H1 (cell line): ENCODE data around the gene NDRG4. TPM values are rescaled to one million over a fixed set of nuclear protein-coding genes. Genes with fewer than 3 reads are reported as not detected.

Source experiments
- CTCF ChIA-PET: fragments of 300-600 bp; sonication (Branson Sonifier 250); formaldehyde crosslinking; loops from one replicate; lab custom pipeline; 2021; ENCODE audit not compliant: partially characterized antibody; lab: Charles Lee
- POLR2A ChIA-PET: fragments of 300-600 bp; sonication (Branson Sonifier 250); formaldehyde crosslinking; loops from one replicate; lab custom pipeline; 2021; ENCODE audit warnings: inconsistent platforms; ENCODE audit not compliant: partially characterized antibody; lab: Charles Lee
- DNase-seq, 2 experiments: peaks; one replicate each; pipeline versions ENCODE4 v3.0.0 to v3.0.0-alpha.2; 2010 to 2022; ENCODE audit warnings: low spot score in 2 of 2, low read depth in 1 of 2, mixed read lengths in 1 of 2
- FAIRE-seq: peaks from 2 replicates; lab custom pipeline; 2011; peaks lifted over from hg19 to GRCh38; lab: Jason Lieb, UNC
- H2AFZ ChIP-seq: 2 replicates; pipeline ENCODE4 v1.8.1; 2012; ENCODE audit warnings: low read length, inconsistent platforms
- H2AK5ac ChIP-seq: 2 replicates; pipeline ENCODE4 v1.6.1; 2013; ENCODE audit warnings: low read depth, low read length
- H2BK120ac ChIP-seq: replicated peaks from 2 replicates; pipeline ENCODE3; 2013; ENCODE audit warnings: low read depth, low read length, inconsistent platforms
- H2BK12ac ChIP-seq: 2 replicates; pipeline ENCODE4 v1.6.1; 2013; ENCODE audit warnings: low read depth, low read length
- H2BK15ac ChIP-seq: 2 replicates; pipeline ENCODE4 v1.6.1; 2013; ENCODE audit warnings: low read length
- H2BK20ac ChIP-seq: 2 replicates; pipeline ENCODE4 v1.6.1; 2013; ENCODE audit warnings: low read length
- H2BK5ac ChIP-seq: 2 replicates; pipeline ENCODE4 v1.6.1; 2013; ENCODE audit warnings: low read depth, low read length
- H3K14ac ChIP-seq: 2 replicates; pipeline ENCODE4 v1.6.1; 2013; ENCODE audit warnings: inconsistent platforms; ENCODE audit not compliant: insufficient read length
- H3K18ac ChIP-seq: 2 replicates; pipeline ENCODE4 v1.6.1; 2013; ENCODE audit warnings: low read length; ENCODE audit errors: extremely low read depth
- H3K23ac ChIP-seq: 2 replicates; pipeline ENCODE4 v1.6.1; 2013; ENCODE audit warnings: inconsistent platforms; ENCODE audit not compliant: insufficient read length
- H3K23me2 ChIP-seq: 2 replicates; pipeline ENCODE4 v1.6.1; 2013; ENCODE audit warnings: low read depth, low read length
- H3K27ac ChIP-seq: 2 replicates; pipeline ENCODE4 v1.6.1; 2011; ENCODE audit warnings: low read depth, low read length, inconsistent platforms
- H3K27me3 ChIP-seq, 4 experiments: replicated peaks in 1 of 4; 1 replicate in 1 of 4; 2 replicates in 3 of 4; pipeline versions ENCODE4 v1.6.1 to v1.8.1; 2011 to 2013; ENCODE audit warnings: low read length in 3 of 4, mild to moderate bottlenecking in 3 of 4, inconsistent platforms in 2 of 4, mixed read lengths in 2 of 4, moderate library complexity in 1 of 4; ENCODE audit not compliant: control insufficient read depth in 3 of 4, insufficient read depth in 3 of 4; ENCODE audit errors: extremely low read depth in 1 of 4
- H3K36me3 ChIP-seq, 4 experiments: 2 replicates each; pipeline versions ENCODE4 v1.6.1 to v1.8.1; 2011 to 2013; ENCODE audit warnings: mild to moderate bottlenecking in 4 of 4, low read length in 3 of 4, moderate library complexity in 2 of 4, control low read depth in 1 of 4, inconsistent platforms in 1 of 4; ENCODE audit not compliant: insufficient read depth in 4 of 4, control insufficient read depth in 2 of 4
- H3K4ac ChIP-seq: replicated peaks from 2 replicates; pipeline ENCODE3; 2013; ENCODE audit warnings: low read length, low read depth, mixed read lengths, inconsistent platforms; ENCODE audit not compliant: insufficient read length
- H3K4me1 ChIP-seq, 4 experiments: replicated peaks in 1 of 4; 1 replicate in 1 of 4; 2 replicates in 3 of 4; pipeline versions ENCODE4 v1.6.1 to v1.8.1; 2011 to 2013; ENCODE audit warnings: low read length in 3 of 4, inconsistent platforms in 2 of 4, mixed read lengths in 1 of 4; ENCODE audit not compliant: insufficient read depth in 4 of 4, control insufficient read depth in 3 of 4
- H3K4me2 ChIP-seq, 2 experiments: 2 replicates each; pipeline versions ENCODE4 v1.6.1 to v1.8.1; 2011 to 2013; ENCODE audit warnings: low read depth in 2 of 2, low read length in 2 of 2, control low read depth in 1 of 2, inconsistent platforms in 1 of 2, mild to moderate bottlenecking in 1 of 2; ENCODE audit not compliant: insufficient read depth in 1 of 2
- H3K4me3 ChIP-seq, 4 experiments: fragments of 200-600, 300-600 bp in 1 of 4; sonication (generic), shearing (Covaris generic), sonication (Bioruptor Twin) in 1 of 4; 2 replicates each; pipeline versions ENCODE4 v1.5.1 to v1.8.1; 2011 to 2016; ENCODE audit warnings: low read length in 4 of 4, low read depth in 3 of 4, control low read depth in 2 of 4, inconsistent platforms in 2 of 4, mild to moderate bottlenecking in 2 of 4, mixed read lengths in 1 of 4, moderate library complexity in 1 of 4; ENCODE audit not compliant: insufficient read depth in 2 of 4; ENCODE audit errors: extremely low read depth in 1 of 4
- H3K56ac ChIP-seq: replicated peaks from 2 replicates; pipeline ENCODE3; 2013; ENCODE audit warnings: low read depth, mild to moderate bottlenecking, mixed read lengths, low read length, inconsistent platforms; ENCODE audit not compliant: insufficient read length
- H3K79me1 ChIP-seq: 2 replicates; pipeline ENCODE4 v1.6.1; 2013; ENCODE audit warnings: low read depth, low read length, control low read depth
- H3K79me2 ChIP-seq, 2 experiments: 2 replicates each; pipeline versions ENCODE4 v1.6.1 to v1.8.1; 2012 to 2013; ENCODE audit warnings: low read length in 2 of 2, mild to moderate bottlenecking in 2 of 2, inconsistent platforms in 1 of 2; ENCODE audit not compliant: insufficient read depth in 2 of 2, control insufficient read depth in 1 of 2
- H3K9ac ChIP-seq, 4 experiments: replicated peaks in 1 of 4; 1 replicate in 1 of 4; 2 replicates in 3 of 4; pipeline versions ENCODE4 v1.6.1 to v1.8.1; 2011 to 2013; ENCODE audit warnings: low read depth in 3 of 4, low read length in 3 of 4, control low read depth in 2 of 4, mild to moderate bottlenecking in 2 of 4, moderate library complexity in 2 of 4, inconsistent platforms in 1 of 4; ENCODE audit errors: extremely low read depth in 1 of 4
- H3K9me3 ChIP-seq, 2 experiments: 2 replicates each; pipeline versions ENCODE4 v1.6.1 to v1.8.1; 2012 to 2013; ENCODE audit warnings: mild to moderate bottlenecking in 2 of 2, moderate library complexity in 2 of 2, control low read depth in 1 of 2, inconsistent platforms in 1 of 2, low read depth in 1 of 2, low read length in 1 of 2, mixed read lengths in 1 of 2; ENCODE audit not compliant: insufficient read depth in 2 of 2
- H4K20me1 ChIP-seq, 2 experiments: replicated peaks in 1 of 2; 2 replicates each; pipeline versions ENCODE3 to v1.8.1; 2011 to 2013; ENCODE audit warnings: inconsistent platforms in 2 of 2, low read length in 2 of 2, mild to moderate bottlenecking in 1 of 2; ENCODE audit not compliant: insufficient read depth in 2 of 2, control insufficient read depth in 1 of 2
- H4K5ac ChIP-seq: 2 replicates; pipeline ENCODE4 v1.6.1; 2013; ENCODE audit warnings: low read length, low read depth, mixed read lengths, inconsistent platforms; ENCODE audit not compliant: insufficient read length
- H4K8ac ChIP-seq: 2 replicates; pipeline ENCODE4 v1.8.0; 2013; ENCODE audit warnings: mild to moderate bottlenecking, moderate library complexity, low read length, inconsistent platforms; ENCODE audit not compliant: insufficient read depth; ENCODE audit errors: extremely low read depth
- H4K91ac ChIP-seq: replicated peaks from 2 replicates; pipeline ENCODE3; 2013; ENCODE audit warnings: low read length, mixed read lengths, inconsistent platforms; ENCODE audit not compliant: insufficient read length
- CTBP2 ChIP-seq: IDR thresholded peaks from 2 replicates; pipeline ENCODE4 v1.7.0; 2011; ENCODE audit warnings: borderline replicate concordance, mild to moderate bottlenecking, moderate library complexity, mixed read lengths, low read length; ENCODE audit not compliant: insufficient read depth, insufficient read length
- EGR1 ChIP-seq: IDR thresholded peaks from 2 replicates; pipeline ENCODE4 v1.6.1; 2011; ENCODE audit warnings: low read depth, low read length, borderline replicate concordance
- MAX ChIP-seq: IDR thresholded peaks from 2 replicates; pipeline ENCODE4 v1.6.1; 2012; ENCODE audit warnings: inconsistent platforms
- RAD21 ChIP-seq, 2 experiments: IDR thresholded peaks in 1 of 2; conservative IDR thresholded peaks in 1 of 2; 2 replicates each; pipeline ENCODE4 v1.6.1; 2011; ENCODE audit warnings: low read depth in 2 of 2, low read length in 2 of 2, improper control_type of control experiment in 1 of 2, inconsistent platforms in 1 of 2, mild to moderate bottlenecking in 1 of 2, moderate library complexity in 1 of 2
- TAF7 ChIP-seq: optimal IDR thresholded peaks from 2 replicates; pipeline ENCODE3; 2011; ENCODE audit warnings: low read depth, mild to moderate bottlenecking, inconsistent platforms, low read length, moderate library complexity, borderline replicate concordance
- WGBS, 2 experiments: shearing (Covaris generic) in 1 of 2; methylation state at CpG; one replicate each; pipeline versions ENCODE4 v1.1.6 to v1.1.7; 2013 to 2015; ENCODE audit warnings: low lambda C conversion rate in 2 of 2, mixed read lengths in 2 of 2, inconsistent platforms in 1 of 2, low coverage in 1 of 2, missing lambda C conversion rate in 1 of 2; ENCODE audit not compliant: insufficient replicate concordance in 2 of 2, insufficient coverage in 1 of 2, insufficient read length in 1 of 2; ENCODE audit errors: extremely low coverage in 1 of 2, missing lambda C conversion rate in 1 of 2; 5-methylcytosine and 5-hydroxymethylcytosine counted together
- polyA plus RNA-seq, 7 experiments: library from polyadenylated mRNA; depleted of rRNA in 3 of 7; stranded (reverse) in 5 of 7; unstranded in 2 of 7; fragments of >200 nt in 5 of 7; fragments of 200-250 nt in 2 of 7; gene quantifications; 1 replicate in 5 of 7; 2 replicates in 1 of 7; 4 replicates in 1 of 7; pipeline versions ENCODE4 v1.2.1 to v1.2.3, GENCODE V29; 2011 to 2013; ENCODE audit warnings: missing spikeins in 2 of 7, mixed read lengths in 2 of 7
- total RNA-seq: library from RNA; stranded (reverse); fragmentation: NEBNext Ultra II Directional; extraction: Animal tissue kit (Norgen Biotek cat#: 25700); gene quantifications from 2 replicates; pipeline ENCODE4 v1.2.1, GENCODE V29; 2021
- TF ChIP-seq, protein P1 (sequence below), 3 experiments: IDR thresholded peaks; 1 replicate in 2 of 3; 2 replicates in 1 of 3; pipeline versions ENCODE4 v1.5.1 to v1.6.1; 2011; ENCODE audit warnings: low read length in 3 of 3, mild to moderate bottlenecking in 3 of 3, inconsistent platforms in 2 of 3, low read depth in 1 of 3, moderate library complexity in 1 of 3; ENCODE audit not compliant: insufficient read depth in 1 of 3; ENCODE audit errors: control extremely low read depth in 1 of 3

Gene NDRG4
- total and polyA plus RNA-seq, 2 of the 8 experiments (the other 6 are each of a cell fraction or from before 2014, with no cell fraction given): 20.8 to 30.9 TPM

- Histone ChIP-seq H4K20me1 (peaks cover 4 to 5% of the 10 kb centered on the region in 2 experiments), H2BK20ac (no peak overlapping the region), H3K9ac (no peak overlapping the region), H3K56ac (no peak overlapping the region), H2AFZ (no peak overlapping the region), H3K4ac (no peak overlapping the region), H2BK120ac (no peak overlapping the region), H3K4me2 (no peak overlapping the region), H3K23me2 (no peaks in the 10 kb centered on the region)
- TF ChIP-seq RAD21 (IDR thresholded peaks at IDR 0.05 in 1 of 2, conservative IDR thresholded peaks at IDR 0.05 in 1 of 2; ENCODE audit: low read depth in 2 of 2, low read length in 2 of 2): no peak
- TF ChIP-seq MAX: no peak
- no peak for TF ChIP-seq TAF7
- TF ChIP-seq, protein P1, sequence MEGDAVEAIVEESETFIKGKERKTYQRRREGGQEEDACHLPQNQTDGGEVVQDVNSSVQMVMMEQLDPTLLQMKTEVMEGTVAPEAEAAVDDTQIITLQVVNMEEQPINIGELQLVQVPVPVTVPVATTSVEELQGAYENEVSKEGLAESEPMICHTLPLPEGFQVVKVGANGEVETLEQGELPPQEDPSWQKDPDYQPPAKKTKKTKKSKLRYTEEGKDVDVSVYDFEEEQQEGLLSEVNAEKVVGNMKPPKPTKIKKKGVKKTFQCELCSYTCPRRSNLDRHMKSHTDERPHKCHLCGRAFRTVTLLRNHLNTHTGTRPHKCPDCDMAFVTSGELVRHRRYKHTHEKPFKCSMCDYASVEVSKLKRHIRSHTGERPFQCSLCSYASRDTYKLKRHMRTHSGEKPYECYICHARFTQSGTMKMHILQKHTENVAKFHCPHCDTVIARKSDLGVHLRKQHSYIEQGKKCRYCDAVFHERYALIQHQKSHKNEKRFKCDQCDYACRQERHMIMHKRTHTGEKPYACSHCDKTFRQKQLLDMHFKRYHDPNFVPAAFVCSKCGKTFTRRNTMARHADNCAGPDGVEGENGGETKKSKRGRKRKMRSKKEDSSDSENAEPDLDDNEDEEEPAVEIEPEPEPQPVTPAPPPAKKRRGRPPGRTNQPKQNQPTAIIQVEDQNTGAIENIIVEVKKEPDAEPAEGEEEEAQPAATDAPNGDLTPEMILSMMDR (IDR thresholded peaks at IDR 0.05; ENCODE audit: control extremely low read depth in 1 of 3, insufficient read depth in 1 of 3, low read depth in 1 of 3, low read length in 3 of 3): no peak
- no peak for TF ChIP-seq EGR1
- no peak for TF ChIP-seq CTBP2
- TF ChIP-seq, all 59 proteins: peak for 0
- peaks cover 40 to 95% (median 75%) of the 10 kb centered on the region in 4 experiments for H3K36me3 ChIP-seq
- no peaks in the 10 kb centered on the region for H3K79me1 ChIP-seq
- no peaks in the 10 kb centered on the region for H3K9me3 ChIP-seq
- H3K27me3 ChIP-seq: no peaks in the 10 kb centered on the region
- no peak overlapping the region for H3K4me3 ChIP-seq
- no peak overlapping the region for H3K23ac ChIP-seq
- no peaks in the 10 kb centered on the region for H3K4me1 ChIP-seq
- no peak overlapping the region for H3K18ac ChIP-seq
- DNase-seq (no peak), FAIRE-seq (no peak)
- no peaks in the 10 kb centered on the region for H3K79me2 ChIP-seq
- H2BK12ac ChIP-seq: no peak overlapping the region
- POLR2A ChIA-PET: interaction anchor here (0.5 kb wide), 1 partner anchor 142 kb away, joined by 3 read pairs; no protein-coding TSS in a partner anchor
- no peak overlapping the region for H2BK5ac ChIP-seq
- H3K14ac ChIP-seq: no peak overlapping the region
- CTCF ChIA-PET: interaction anchor here (0.6 to 0.8 kb wide), 2 partner anchors 14 to 40 kb away, joined by 3 read pairs; no protein-coding TSS in a partner anchor
- no peak overlapping the region for H2AK5ac ChIP-seq
- no peak overlapping the region for H4K91ac ChIP-seq
- no peak overlapping the region for H4K5ac ChIP-seq
- H4K8ac ChIP-seq: no peak overlapping the region
- H3K27ac ChIP-seq: no peak overlapping the region
- H2BK15ac ChIP-seq: no peak overlapping the region
- WGBS, 2 experiments: 96% methylated on average over 3 of the region's 3 CpGs; no CpG with 5 or more reads in 1 of the 2 experiments
Measured at GRCh38 chr16:58532414-58532813, 32.5 kb downstream of the NDRG4 start.
